DMS114 treated with DMSO at 0.1 percent for 48 hours (cell line): ENCODE data around the gene EMILIN3.

Experiments used
- DNase-seq: peaks from one replicate; lab custom pipeline; 2025; ENCODE audit not compliant: unreplicated experiment; lab: John Stamatoyannopoulos, UW

The EMILIN3 gene

GRCh38 chr20:41365777-41366545 is 657 bp downstream of the EMILIN3 start:
- DNase-seq: no peak

GRCh38 chr20:41364967-41365765 is 1.5 kb downstream of the EMILIN3 start:
- no peak for DNase-seq

GRCh38 chr20:41364236-41364855 is 2.3 kb downstream of the EMILIN3 start:
- DNase-seq: no peak

GRCh38 chr20:41363601-41364000 is 3.0 kb downstream of the EMILIN3 start:
- DNase-seq: no peak

GRCh38 chr20:41362748-41363140 is 3.9 kb downstream of the EMILIN3 start:
- no peak for DNase-seq

- DNase-seq: no peak
Observed at GRCh38 chr20:41361757-41362747, 4.6 kb downstream of the EMILIN3 start.

- DNase-seq: no peak
Observed at GRCh38 chr20:41360831-41361756, 5.5 kb downstream of the EMILIN3 start.

GRCh38 chr20:41359541-41360011 is 7.0 kb downstream of the EMILIN3 start:
- DNase-seq: no peak

GRCh38 chr20:41358717-41359116 is 7.9 kb downstream of the EMILIN3 start:
- DNase-seq: no peak

- DNase-seq: no peak
Observed at GRCh38 chr20:41358230-41358629, 8.4 kb downstream of the EMILIN3 start.

GRCh38 chr20:41357424-41358163 is 9.0 kb downstream of the EMILIN3 start:
- DNase-seq: no peak

GRCh38 chr20:41356951-41357350 is 9.7 kb downstream of the EMILIN3 start:
- DNase-seq: no peak

GRCh38 chr20:41355598-41356203 is 10.9 kb downstream of the EMILIN3 start:
- DNase-seq: no peak

- DNase-seq: no peak
Observed at GRCh38 chr20:41355192-41355591, 11.4 kb downstream of the EMILIN3 start.

GRCh38 chr20:41353530-41353929 is 13.1 kb downstream of the EMILIN3 start:
- no peak for DNase-seq

GRCh38 chr20:41352666-41353065 is 14.0 kb downstream of the EMILIN3 start:
- DNase-seq: no peak

- no peak for DNase-seq
Observed at GRCh38 chr20:41352106-41352505, 14.5 kb downstream of the EMILIN3 start.

- no peak for DNase-seq
Observed at GRCh38 chr20:41350408-41350962, 16.1 kb downstream of the EMILIN3 start.
